ENCODE data around the gene RAB13.

RAB13 gene

DNA sequence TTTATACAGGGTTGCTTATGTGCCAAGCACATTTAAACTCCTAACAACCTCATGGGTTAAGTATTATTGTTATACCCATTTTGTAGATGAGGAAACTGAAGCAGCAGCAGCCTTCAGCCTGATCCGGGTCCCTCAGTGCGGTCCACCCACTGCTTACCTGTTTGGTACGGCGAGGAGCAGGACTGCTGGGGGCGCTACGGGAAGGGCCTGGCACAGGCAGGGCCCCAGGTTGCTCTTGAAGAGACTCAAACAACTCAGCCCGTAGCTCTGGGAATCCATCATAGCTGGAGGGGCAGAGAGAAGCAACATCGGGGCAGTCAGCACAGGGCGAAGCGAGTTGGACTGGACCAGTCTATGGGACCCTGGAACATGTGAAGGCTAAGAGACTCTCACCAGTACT is 48.8 kb downstream of the RAB13 start:
- H3K27ac ChIP-seq: no peak overlapping the region
- no peak for DNase-seq (ENCODE audit: low read depth, low spot score)

DNA sequence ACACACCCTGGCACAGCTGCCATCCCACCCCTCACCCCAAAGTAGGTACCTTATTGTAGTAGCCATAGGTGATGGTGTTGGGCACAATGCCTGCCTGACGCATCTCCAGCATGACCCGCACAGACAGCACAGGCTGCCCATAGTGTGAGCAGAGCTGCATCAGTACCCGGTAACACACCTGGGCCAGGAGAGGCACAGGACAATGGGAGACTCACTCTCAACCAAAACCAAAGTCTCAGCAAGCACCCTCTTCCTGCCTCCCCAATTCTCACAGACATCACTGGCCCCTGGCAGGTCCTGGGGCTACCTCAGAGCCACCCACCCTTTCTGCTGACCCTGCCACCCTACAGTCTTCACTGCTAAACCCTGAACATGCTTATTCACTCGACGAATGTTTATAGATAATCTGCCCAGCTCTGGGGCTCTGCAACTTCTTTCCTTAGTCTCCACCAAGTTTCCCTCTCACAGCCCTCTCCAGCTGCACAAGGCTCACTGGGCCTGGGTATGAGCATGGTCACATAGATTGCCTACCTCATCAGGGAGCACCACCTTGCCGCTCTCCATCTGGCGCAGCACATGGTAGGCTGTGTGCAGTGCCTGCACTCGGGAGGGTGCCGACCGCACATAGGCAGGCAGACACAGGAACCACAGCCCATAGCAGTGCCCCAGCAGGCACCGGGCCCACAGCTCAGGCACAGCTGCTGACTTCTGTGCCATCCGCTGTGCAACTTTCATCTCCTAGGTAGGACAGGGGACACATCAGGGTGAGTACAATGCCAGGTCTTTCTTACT is 49.9 kb downstream of the RAB13 start:
- no peak overlapping the region for H3K27ac ChIP-seq
- no peak for DNase-seq (ENCODE audit: low read depth, low spot score)

DNA sequence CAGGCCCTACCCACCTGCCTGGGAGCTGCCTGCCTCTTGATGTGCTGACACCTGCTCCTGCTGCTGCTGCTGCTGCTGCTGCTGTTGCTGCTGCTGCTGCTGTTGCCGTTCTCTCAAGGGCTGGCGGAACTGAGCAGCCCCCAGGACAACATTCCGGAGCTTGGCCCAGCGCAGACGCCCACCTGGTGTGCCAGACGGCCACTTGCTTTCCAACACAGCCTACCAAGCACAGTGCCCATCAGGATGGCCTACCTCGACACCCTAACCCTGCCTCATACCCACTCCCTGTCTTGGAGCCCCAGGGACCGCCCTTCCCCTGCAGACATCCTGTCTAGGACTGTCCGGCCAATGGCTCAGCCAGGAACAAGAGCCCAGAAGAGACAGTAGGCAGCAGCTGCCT is 51.4 kb downstream of the RAB13 start:
- no peak overlapping the region for H3K27ac ChIP-seq
- no peak for DNase-seq (ENCODE audit: low read depth, low spot score)

DNA sequence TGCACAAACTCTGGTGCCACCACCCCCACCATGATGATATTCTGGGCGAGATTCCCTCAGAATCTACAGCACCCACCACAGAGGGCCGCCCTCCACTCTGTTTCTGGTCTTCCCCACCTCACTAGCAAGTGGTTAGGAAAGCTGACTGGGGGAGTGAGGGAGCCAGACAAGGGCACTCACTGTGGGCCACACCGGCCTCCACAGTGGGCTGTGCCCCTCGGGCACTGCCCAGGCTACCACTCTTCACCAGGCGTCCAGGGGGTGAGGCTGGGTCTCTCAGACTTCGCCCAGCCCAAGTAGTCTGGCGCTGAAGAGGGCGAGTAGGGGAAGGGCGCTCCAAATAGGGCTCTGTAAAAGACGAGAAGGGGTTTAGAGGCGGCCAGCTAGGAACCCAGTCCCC is 52.2 kb downstream of the RAB13 start:
- no peak overlapping the region for H3K27ac ChIP-seq
- DNase-seq (ENCODE audit: low read depth, low spot score): no peak

DNA sequence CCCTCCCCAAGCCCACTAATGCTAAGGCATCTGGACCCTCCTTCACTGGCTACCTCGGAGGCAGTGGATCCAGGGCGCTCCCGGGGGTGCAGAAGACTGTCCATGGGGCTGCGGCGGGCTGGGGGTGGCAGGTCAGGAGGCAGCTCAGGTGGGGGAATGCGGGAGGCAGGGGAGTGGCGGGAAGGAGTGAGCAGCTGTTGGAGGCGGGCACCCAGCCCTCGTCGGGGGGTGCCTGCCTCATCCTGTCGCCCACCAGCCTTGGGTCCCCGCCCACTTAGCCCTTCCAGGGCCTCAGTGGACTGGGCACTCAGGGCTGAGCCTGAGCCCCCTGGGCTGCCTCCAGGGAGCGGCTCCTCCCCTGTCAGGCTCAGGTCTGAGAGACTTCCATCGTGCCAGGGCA is 52.7 kb downstream of the RAB13 start:
- DNase-seq (ENCODE audit: low read depth, low spot score): no peak
- H3K27ac ChIP-seq: no peak overlapping the region

DNA sequence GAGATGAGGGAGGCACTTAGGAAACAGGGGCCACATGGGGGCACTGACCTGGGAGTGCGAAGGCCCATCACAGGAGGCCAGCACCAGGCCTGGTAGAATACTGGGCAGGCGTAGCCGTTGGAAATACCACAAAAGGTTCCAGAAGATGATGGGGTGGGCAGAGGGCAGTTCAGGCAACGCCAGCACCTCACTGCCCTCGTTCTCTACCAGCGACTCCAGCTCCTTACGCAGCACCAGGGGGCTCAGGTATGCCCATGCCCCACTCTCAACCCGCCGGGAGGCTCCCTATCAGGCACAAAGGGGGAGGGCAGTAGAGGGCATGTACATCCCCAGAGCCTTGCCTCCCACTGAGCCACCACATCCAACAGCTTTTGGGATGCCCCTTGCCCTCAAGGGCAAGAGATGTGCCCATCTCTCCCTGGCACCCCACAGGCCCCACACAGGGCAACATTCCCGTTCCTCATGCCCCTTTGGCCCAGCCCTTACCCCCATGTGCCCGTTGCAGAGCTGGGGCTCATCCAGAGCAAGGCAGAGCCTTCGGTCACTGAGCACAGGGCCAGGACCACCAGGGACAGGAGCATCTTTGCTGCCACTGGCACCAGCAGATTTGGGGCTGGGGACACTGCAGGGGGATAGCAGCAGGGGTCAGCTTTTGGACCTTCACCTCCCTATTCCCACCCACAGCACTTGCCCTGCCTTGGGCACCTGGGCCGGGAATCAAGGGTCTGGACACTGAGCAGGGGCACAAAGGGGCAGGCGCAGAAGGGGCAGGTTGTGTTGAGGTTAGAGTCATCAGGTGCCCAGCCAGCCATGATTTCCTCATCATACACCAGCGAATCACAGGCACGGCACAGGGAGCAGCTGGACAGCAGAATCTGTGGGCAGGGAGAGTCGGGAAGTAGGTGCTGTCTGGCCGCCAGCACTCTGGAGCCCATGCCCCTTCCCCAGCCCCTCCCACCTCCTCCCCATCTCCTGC is 53.7 kb downstream of the RAB13 start:
- no peak for DNase-seq (ENCODE audit: low read depth, low spot score)
- H3K27ac ChIP-seq: no peak overlapping the region

Measured in epithelial cell of prostate (primary cell).